ENCODE measurements around the gene IFNLR1.

The IFNLR1 gene

GRCh38 chr1:24161270-24161669 is 25.8 kb downstream of the IFNLR1 start:
- DNase-seq (ENCODE audit: low read depth) = no peak
- H3K4me3 ChIP-seq (ENCODE audit: low read depth, low read length) = no peak overlapping the region
- no peak for TF ChIP-seq CTCF (IDR thresholded peaks at IDR 0.05; ENCODE audit: insufficient read depth, low read depth, low read length, missing control alignments)

GRCh38 chr1:24159366-24159765 is 27.7 kb downstream of the IFNLR1 start:
- no peak for TF ChIP-seq CTCF (IDR thresholded peaks at IDR 0.05; ENCODE audit: insufficient read depth, low read depth, low read length, missing control alignments)
- DNase-seq (ENCODE audit: low read depth) = no peak
- H3K4me3 ChIP-seq (ENCODE audit: low read depth, low read length) = no peak overlapping the region

- TF ChIP-seq CTCF (IDR thresholded peaks at IDR 0.05; ENCODE audit: insufficient read depth, low read depth, low read length, missing control alignments) = peak; percentile 15
- DNase-seq (ENCODE audit: low read depth) = no peak
- H3K4me3 ChIP-seq (ENCODE audit: low read depth, low read length) = no peak overlapping the region
These were observed 29.1 kb downstream of the IFNLR1 start for GRCh38 chr1:24157918-24158481.

GRCh38 chr1:24156542-24157260 is 30.4 kb downstream of the IFNLR1 start:
- H3K4me3 ChIP-seq (ENCODE audit: low read depth, low read length) = no peak overlapping the region
- TF ChIP-seq CTCF (IDR thresholded peaks at IDR 0.05; ENCODE audit: insufficient read depth, low read depth, low read length, missing control alignments) = no peak
- DNase-seq (ENCODE audit: low read depth) = no peak

- H3K4me3 ChIP-seq (ENCODE audit: low read depth, low read length) = no peak overlapping the region
- TF ChIP-seq CTCF (IDR thresholded peaks at IDR 0.05; ENCODE audit: insufficient read depth, low read depth, low read length, missing control alignments) = no peak
- DNase-seq (ENCODE audit: low read depth) = peak; percentile 64
These were observed 31.9 kb downstream of the IFNLR1 start for GRCh38 chr1:24155011-24155782.

- H3K4me3 ChIP-seq (ENCODE audit: low read depth, low read length) = no peak overlapping the region
- no peak for DNase-seq (ENCODE audit: low read depth)
- no peak for TF ChIP-seq CTCF (IDR thresholded peaks at IDR 0.05; ENCODE audit: insufficient read depth, low read depth, low read length, missing control alignments)
These were observed 32.9 kb downstream of the IFNLR1 start for GRCh38 chr1:24154215-24154614.
